Gastroesophageal sphincter (tissue), 3 donors: Measurements from ENCODE around the gene ALOX12.

Experiments used
- CTCF ChIP-seq, 4 experiments: fragments of 200-600 bp in 2 of 4; fragments of 450-650 bp in 2 of 4; sonication (generic) in 1 of 4; IDR thresholded peaks; one replicate each; pipeline ENCODE4 v1.5.1; 2017 to 2019; ENCODE audit warnings: antibody characterized with exemption in 4 of 4, mild to moderate bottlenecking in 2 of 4, moderate library complexity in 2 of 4
- EP300 ChIP-seq: sonication (generic); formaldehyde crosslinking; IDR thresholded peaks from one replicate; pipeline ENCODE4 v1.6.1; 2017; ENCODE audit warnings: antibody characterized with exemption, mild to moderate bottlenecking
- POLR2A ChIP-seq, 2 donors: fragments of 450-650 bp; IDR thresholded peaks; one replicate each; pipeline ENCODE4 v1.6.1; 2017; ENCODE audit warnings: antibody characterized with exemption in 2 of 2, mild to moderate bottlenecking in 2 of 2, moderate library complexity in 1 of 2
- POLR2AphosphoS5 ChIP-seq: sonication (generic); formaldehyde crosslinking; IDR thresholded peaks from one replicate; pipeline ENCODE4 v1.6.1; 2017; ENCODE audit warnings: antibody characterized with exemption

- TF ChIP-seq CTCF (IDR thresholded peaks at IDR 0.05) (no peak), POLR2AphosphoS5 (no peak), POLR2A (IDR thresholded peaks at IDR 0.05) (no peak), EP300 (no peak)
Observed at GRCh38 chr17:7029096-7029495, 33.2 kb downstream of the ALOX12 start.
